Suprapubic skin (tissue), 3 donors: ENCODE data around the gene ASRGL1.

ENCODE experiments used
- EP300 ChIP-seq: sonication (generic); formaldehyde crosslinking; IDR thresholded peaks from one replicate; pipeline ENCODE4 v1.6.1; 2017; ENCODE audit warnings: antibody characterized with exemption
- TF ChIP-seq, protein P1 (sequence below), 2 donors: fragments of 200-600 bp in 1 of 2; fragments of 450-650 bp in 1 of 2; sonication (generic) in 1 of 2; IDR thresholded peaks; one replicate each; pipeline ENCODE4 v1.5.1; 2016 to 2019; ENCODE audit warnings: antibody characterized with exemption in 2 of 2, mild to moderate bottlenecking in 1 of 2, moderate library complexity in 1 of 2

DNA sequence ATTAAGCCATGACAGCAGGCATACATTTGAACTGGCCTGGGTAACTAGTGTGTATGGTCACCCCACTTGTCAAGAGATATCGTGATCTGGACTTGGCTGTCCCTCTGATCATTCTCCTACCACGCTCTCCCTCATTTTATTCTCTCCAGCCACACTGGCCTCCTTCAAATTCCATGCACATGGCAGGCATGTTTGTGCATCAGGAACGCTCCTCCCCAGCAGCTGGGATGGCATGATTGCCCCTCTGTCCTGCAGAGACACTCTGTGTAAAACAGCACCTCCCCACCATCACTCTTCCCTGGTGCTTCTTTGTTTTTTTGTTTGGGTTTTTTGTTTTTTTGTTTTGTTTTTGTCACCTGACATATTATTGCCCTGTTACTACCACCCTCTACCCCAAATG is 50.1 kb downstream of the ASRGL1 start:
- TF ChIP-seq, protein P1, sequence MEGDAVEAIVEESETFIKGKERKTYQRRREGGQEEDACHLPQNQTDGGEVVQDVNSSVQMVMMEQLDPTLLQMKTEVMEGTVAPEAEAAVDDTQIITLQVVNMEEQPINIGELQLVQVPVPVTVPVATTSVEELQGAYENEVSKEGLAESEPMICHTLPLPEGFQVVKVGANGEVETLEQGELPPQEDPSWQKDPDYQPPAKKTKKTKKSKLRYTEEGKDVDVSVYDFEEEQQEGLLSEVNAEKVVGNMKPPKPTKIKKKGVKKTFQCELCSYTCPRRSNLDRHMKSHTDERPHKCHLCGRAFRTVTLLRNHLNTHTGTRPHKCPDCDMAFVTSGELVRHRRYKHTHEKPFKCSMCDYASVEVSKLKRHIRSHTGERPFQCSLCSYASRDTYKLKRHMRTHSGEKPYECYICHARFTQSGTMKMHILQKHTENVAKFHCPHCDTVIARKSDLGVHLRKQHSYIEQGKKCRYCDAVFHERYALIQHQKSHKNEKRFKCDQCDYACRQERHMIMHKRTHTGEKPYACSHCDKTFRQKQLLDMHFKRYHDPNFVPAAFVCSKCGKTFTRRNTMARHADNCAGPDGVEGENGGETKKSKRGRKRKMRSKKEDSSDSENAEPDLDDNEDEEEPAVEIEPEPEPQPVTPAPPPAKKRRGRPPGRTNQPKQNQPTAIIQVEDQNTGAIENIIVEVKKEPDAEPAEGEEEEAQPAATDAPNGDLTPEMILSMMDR (IDR thresholded peaks at IDR 0.05), result no peak
- no peak for TF ChIP-seq EP300
